GM23338 (cell line): ENCODE measurements around the gene GNG7. TPM values are rescaled to one million over a fixed set of nuclear protein-coding genes. Genes with fewer than 3 reads are reported as not detected.

Source experiments
- ATAC-seq: fragments of 200-7000 bp; cut with Tn5 transposase; 3 replicates; pipeline ENCODE4 v1.9.1; 2020
- DNase-seq: peaks from one replicate; pipeline ENCODE4 v3.0.0-alpha.2; 2015; ENCODE audit warnings: low spot score
- H2AFZ ChIP-seq: fragments of 200-600 bp; sonication (generic); 2 replicates; pipeline ENCODE4 v1.8.0; 2016; ENCODE audit warnings: antibody characterized with exemption, mild to moderate bottlenecking, moderate library complexity
- H3F3A ChIP-seq: fragments of 200-600 bp; sonication (generic); replicated peaks from 2 replicates; pipeline ENCODE4 v1.8.0; 2017; ENCODE audit warnings: antibody characterized with exemption, mixed run types, low read depth
- H3K27ac ChIP-seq: fragments of 200-600 bp; sonication (generic); 2 replicates; pipeline ENCODE4 v1.6.1; 2016; ENCODE audit warnings: low read depth
- H3K27me3 ChIP-seq: fragments of 200-600 bp; sonication (generic); 2 replicates; pipeline ENCODE4 v1.8.0; 2016; ENCODE audit warnings: mild to moderate bottlenecking, mixed run types, moderate library complexity; ENCODE audit not compliant: insufficient read depth
- H3K36me3 ChIP-seq: fragments of 200-600 bp; sonication (generic); 2 replicates; pipeline ENCODE4 v1.8.0; 2016; ENCODE audit warnings: mild to moderate bottlenecking; ENCODE audit not compliant: insufficient read depth
- H3K4me1 ChIP-seq: fragments of 200-600 bp; sonication (generic); 2 replicates; pipeline ENCODE4 v1.8.0; 2016; ENCODE audit warnings: mild to moderate bottlenecking, moderate library complexity; ENCODE audit not compliant: insufficient read depth
- H3K4me2 ChIP-seq: fragments of 200-600 bp; sonication (generic); 2 replicates; pipeline ENCODE4 v1.7.1; 2017; ENCODE audit warnings: mixed run types
- H3K4me3 ChIP-seq: fragments of 200-600 bp; sonication (generic); 2 replicates; pipeline ENCODE4 v1.6.1; 2016; ENCODE audit warnings: mixed run types
- H3K79me2 ChIP-seq: fragments of 200-600 bp; sonication (generic); replicated peaks from 2 replicates; pipeline ENCODE4 v1.8.0; 2017; ENCODE audit warnings: mild to moderate bottlenecking; ENCODE audit not compliant: insufficient read depth
- H3K9me2 ChIP-seq: fragments of 200-600 bp; sonication (generic); 2 replicates; pipeline ENCODE4 v1.8.0; 2017; ENCODE audit not compliant: insufficient read depth
- H4K20me1 ChIP-seq: fragments of 200-600 bp; sonication (generic); replicated peaks from 2 replicates; pipeline ENCODE4 v1.8.0; 2017; ENCODE audit warnings: mild to moderate bottlenecking; ENCODE audit not compliant: insufficient read depth
- H3K27ac Mint-ChIP-seq: 2 replicates; pipeline ENCODE4 v1.8.0; 2020; ENCODE audit warnings: inconsistent platforms, mild to moderate bottlenecking, moderate library complexity, mixed read lengths
- H3K27me3 Mint-ChIP-seq: 3 replicates; pipeline ENCODE4 v1.8.0; 2022; ENCODE audit warnings: low read depth, mild to moderate bottlenecking, moderate library complexity, mixed read lengths, inconsistent platforms; ENCODE audit not compliant: insufficient read depth, poor library complexity
- H3K36me3 Mint-ChIP-seq: 3 replicates; pipeline ENCODE4 v1.8.0; 2021; ENCODE audit warnings: low read depth, mild to moderate bottlenecking, inconsistent platforms, moderate library complexity, mixed read lengths
- H3K4me1 Mint-ChIP-seq: 3 replicates; pipeline ENCODE4 v1.8.0; 2020; ENCODE audit warnings: mild to moderate bottlenecking, inconsistent platforms, mixed read lengths
- H3K4me3 Mint-ChIP-seq: 3 replicates; pipeline ENCODE4 v1.8.0; 2021; ENCODE audit warnings: moderate library complexity, mild to moderate bottlenecking, inconsistent platforms, mixed read lengths
- H3K9me3 Mint-ChIP-seq: 3 replicates; pipeline ENCODE4 v1.8.0; 2020; ENCODE audit warnings: moderate library complexity, mild to moderate bottlenecking, inconsistent platforms, mixed read lengths
- CREB1 ChIP-seq: fragments of 250-450 bp; sonication (Bioruptor Pico); IDR thresholded peaks from 2 replicates; pipeline ENCODE4 v1.5.0; 2020; ENCODE audit warnings: low read depth, mild to moderate bottlenecking, moderate library complexity
- CTCF ChIP-seq, 2 experiments: fragments of 200-600 bp in 1 of 2; sonication (generic) in 1 of 2; conservative IDR thresholded peaks; 2 replicates each; pipeline versions ENCODE4 v1.5.1 to v1.6.1; 2016 to 2017; ENCODE audit warnings: antibody characterized with exemption in 2 of 2, low read depth in 2 of 2, mild to moderate bottlenecking in 2 of 2, moderate library complexity in 1 of 2
- POLR2AphosphoS5 ChIP-seq: IDR thresholded peaks from 2 replicates; pipeline ENCODE4 v1.6.1; 2016; ENCODE audit warnings: antibody characterized with exemption, low read depth
- polyA plus RNA-seq: library from polyadenylated mRNA; unstranded; fragments of >200 nt; fragmentation: Nextera tagmentation; extraction: Ambion mirVana; gene quantifications from 2 replicates; pipeline ENCODE4 v1.2.1, GENCODE V29; 2016
- total RNA-seq: library from RNA; depleted of rRNA; stranded (reverse); fragments of >200 nt; shearing (Covaris generic); gene quantifications from 2 replicates; pipeline ENCODE4 v1.2.3, GENCODE V29; 2014
- TF ChIP-seq, protein P1 (sequence below): fragments of 250-450 bp; sonication (Bioruptor Pico); IDR thresholded peaks from 2 replicates; pipeline ENCODE4 v1.5.0; 2020; ENCODE audit warnings: mild to moderate bottlenecking, moderate library complexity

Gene GNG7
- total and polyA plus RNA-seq, 2 experiments from 2014 or later = 5.1 to 5.4 TPM

- TF ChIP-seq CREB1 (CRISPR knock-in tag) = no peak
- TF ChIP-seq CTCF (conservative IDR thresholded peaks at IDR 0.05; ENCODE audit: low read depth in 2 of 2) = peak in 1 of 2 experiments; percentile 18; a peak in 1 of 4 replicates
- TF ChIP-seq POLR2AphosphoS5 = no peak
- TF ChIP-seq, protein P1, sequence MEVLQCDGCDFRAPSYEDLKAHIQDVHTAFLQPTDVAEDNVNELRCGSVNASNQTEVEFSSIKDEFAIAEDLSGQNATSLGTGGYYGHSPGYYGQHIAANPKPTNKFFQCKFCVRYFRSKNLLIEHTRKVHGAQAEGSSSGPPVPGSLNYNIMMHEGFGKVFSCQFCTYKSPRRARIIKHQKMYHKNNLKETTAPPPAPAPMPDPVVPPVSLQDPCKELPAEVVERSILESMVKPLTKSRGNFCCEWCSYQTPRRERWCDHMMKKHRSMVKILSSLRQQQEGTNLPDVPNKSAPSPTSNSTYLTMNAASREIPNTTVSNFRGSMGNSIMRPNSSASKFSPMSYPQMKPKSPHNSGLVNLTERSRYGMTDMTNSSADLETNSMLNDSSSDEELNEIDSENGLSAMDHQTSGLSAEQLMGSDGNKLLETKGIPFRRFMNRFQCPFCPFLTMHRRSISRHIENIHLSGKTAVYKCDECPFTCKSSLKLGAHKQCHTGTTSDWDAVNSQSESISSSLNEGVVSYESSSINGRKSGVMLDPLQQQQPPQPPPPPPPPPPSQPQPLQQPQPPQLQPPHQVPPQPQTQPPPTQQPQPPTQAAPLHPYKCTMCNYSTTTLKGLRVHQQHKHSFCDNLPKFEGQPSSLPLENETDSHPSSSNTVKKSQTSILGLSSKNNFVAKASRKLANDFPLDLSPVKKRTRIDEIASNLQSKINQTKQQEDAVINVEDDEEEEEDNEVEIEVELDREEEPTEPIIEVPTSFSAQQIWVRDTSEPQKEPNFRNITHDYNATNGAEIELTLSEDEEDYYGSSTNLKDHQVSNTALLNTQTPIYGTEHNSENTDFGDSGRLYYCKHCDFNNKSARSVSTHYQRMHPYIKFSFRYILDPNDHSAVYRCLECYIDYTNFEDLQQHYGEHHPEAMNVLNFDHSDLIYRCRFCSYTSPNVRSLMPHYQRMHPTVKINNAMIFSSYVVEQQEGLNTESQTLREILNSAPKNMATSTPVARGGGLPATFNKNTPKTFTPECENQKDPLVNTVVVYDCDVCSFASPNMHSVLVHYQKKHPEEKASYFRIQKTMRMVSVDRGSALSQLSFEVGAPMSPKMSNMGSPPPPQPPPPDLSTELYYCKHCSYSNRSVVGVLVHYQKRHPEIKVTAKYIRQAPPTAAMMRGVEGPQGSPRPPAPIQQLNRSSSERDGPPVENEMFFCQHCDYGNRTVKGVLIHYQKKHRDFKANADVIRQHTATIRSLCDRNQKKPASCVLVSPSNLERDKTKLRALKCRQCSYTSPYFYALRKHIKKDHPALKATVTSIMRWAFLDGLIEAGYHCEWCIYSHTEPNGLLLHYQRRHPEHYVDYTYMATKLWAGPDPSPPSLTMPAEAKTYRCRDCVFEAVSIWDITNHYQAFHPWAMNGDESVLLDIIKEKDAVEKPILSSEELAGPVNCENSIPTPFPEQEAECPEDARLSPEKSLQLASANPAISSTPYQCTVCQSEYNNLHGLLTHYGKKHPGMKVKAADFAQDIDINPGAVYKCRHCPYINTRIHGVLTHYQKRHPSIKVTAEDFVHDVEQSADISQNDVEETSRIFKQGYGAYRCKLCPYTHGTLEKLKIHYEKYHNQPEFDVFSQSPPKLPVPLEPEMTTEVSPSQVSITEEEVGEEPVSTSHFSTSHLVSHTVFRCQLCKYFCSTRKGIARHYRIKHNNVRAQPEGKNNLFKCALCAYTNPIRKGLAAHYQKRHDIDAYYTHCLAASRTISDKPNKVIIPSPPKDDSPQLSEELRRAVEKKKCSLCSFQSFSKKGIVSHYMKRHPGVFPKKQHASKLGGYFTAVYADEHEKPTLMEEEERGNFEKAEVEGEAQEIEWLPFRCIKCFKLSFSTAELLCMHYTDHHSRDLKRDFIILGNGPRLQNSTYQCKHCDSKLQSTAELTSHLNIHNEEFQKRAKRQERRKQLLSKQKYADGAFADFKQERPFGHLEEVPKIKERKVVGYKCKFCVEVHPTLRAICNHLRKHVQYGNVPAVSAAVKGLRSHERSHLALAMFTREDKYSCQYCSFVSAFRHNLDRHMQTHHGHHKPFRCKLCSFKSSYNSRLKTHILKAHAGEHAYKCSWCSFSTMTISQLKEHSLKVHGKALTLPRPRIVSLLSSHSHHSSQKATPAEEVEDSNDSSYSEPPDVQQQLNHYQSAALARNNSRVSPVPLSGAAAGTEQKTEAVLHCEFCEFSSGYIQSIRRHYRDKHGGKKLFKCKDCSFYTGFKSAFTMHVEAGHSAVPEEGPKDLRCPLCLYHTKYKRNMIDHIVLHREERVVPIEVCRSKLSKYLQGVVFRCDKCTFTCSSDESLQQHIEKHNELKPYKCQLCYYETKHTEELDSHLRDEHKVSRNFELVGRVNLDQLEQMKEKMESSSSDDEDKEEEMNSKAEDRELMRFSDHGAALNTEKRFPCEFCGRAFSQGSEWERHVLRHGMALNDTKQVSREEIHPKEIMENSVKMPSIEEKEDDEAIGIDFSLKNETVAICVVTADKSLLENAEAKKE (CRISPR knock-in tag) = no peak
- H3F3A ChIP-seq = peaks cover 18% of the 10 kb centered on the region
- H3K36me3 ChIP-seq = no peaks in the 10 kb centered on the region
- H3K4me3 ChIP-seq = no peak overlapping the region
- peak overlapping the region; percentile 94 for H3K27ac ChIP-seq
- no peaks in the 10 kb centered on the region for H4K20me1 ChIP-seq
- H3K79me2 ChIP-seq = no peaks in the 10 kb centered on the region
- Mint-ChIP-seq H3K9me3 (no peaks in the 10 kb centered on the region), H3K27ac (no peak overlapping the region), H3K36me3 (no peaks in the 10 kb centered on the region), H3K27me3 (peaks cover 8% of the 10 kb centered on the region), H3K4me1 (peaks cover 13% of the 10 kb centered on the region), H3K4me3 (no peak overlapping the region)
- ATAC-seq (peak; percentile 19; the same call in 2 of the 3 replicates), DNase-seq (peak; percentile 60)
- no peaks in the 10 kb centered on the region for H3K27me3 ChIP-seq
- no peak overlapping the region for H2AFZ ChIP-seq
- H3K4me2 ChIP-seq = no peak overlapping the region
- peaks cover 12% of the 10 kb centered on the region; the same call in 1 of the 2 replicates for H3K4me1 ChIP-seq
- no peaks in the 10 kb centered on the region for H3K9me2 ChIP-seq
Measured at GRCh38 chr19:2523630-2524311, 178.7 kb downstream of the GNG7 start.
